ENCODE measurements around the gene EFNB2.

DNA sequence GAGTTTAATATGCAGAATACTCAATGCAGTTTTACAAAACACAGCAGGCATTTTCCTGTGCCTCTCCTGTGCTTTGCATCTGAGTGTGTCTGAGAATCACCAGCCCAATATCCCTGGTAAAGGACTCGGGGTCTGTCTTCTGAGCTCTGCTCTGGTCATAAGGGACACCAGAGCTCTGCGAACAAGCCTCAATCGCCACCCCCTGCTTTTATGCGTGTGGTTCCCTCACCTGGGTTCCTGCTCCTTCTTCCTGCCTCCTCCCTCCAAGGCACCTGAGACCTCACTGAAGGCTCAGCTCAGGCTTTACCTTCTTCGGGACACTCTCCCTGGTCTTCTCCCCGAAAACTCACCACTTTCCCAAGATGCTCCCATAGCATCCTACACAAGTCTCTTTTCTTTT is 84.5 kb downstream of the EFNB2 start:
- TF ChIP-seq, protein P1, sequence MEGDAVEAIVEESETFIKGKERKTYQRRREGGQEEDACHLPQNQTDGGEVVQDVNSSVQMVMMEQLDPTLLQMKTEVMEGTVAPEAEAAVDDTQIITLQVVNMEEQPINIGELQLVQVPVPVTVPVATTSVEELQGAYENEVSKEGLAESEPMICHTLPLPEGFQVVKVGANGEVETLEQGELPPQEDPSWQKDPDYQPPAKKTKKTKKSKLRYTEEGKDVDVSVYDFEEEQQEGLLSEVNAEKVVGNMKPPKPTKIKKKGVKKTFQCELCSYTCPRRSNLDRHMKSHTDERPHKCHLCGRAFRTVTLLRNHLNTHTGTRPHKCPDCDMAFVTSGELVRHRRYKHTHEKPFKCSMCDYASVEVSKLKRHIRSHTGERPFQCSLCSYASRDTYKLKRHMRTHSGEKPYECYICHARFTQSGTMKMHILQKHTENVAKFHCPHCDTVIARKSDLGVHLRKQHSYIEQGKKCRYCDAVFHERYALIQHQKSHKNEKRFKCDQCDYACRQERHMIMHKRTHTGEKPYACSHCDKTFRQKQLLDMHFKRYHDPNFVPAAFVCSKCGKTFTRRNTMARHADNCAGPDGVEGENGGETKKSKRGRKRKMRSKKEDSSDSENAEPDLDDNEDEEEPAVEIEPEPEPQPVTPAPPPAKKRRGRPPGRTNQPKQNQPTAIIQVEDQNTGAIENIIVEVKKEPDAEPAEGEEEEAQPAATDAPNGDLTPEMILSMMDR (IDR thresholded peaks at IDR 0.05) = no peak
- no peak for TF ChIP-seq POLR2A (IDR thresholded peaks at IDR 0.05)
